GM12873 (cell line): ENCODE results near the gene SSNA1.

Experiments
- TF ChIP-seq, protein P1 (sequence below): IDR thresholded peaks from 2 replicates; pipeline ENCODE4 v1.5.1; 2012; ENCODE audit warnings: low read depth, mild to moderate bottlenecking, moderate library complexity, low read length, control low read depth; ENCODE audit not compliant: insufficient read depth; ENCODE audit errors: missing control alignments

SSNA1 gene

DNA sequence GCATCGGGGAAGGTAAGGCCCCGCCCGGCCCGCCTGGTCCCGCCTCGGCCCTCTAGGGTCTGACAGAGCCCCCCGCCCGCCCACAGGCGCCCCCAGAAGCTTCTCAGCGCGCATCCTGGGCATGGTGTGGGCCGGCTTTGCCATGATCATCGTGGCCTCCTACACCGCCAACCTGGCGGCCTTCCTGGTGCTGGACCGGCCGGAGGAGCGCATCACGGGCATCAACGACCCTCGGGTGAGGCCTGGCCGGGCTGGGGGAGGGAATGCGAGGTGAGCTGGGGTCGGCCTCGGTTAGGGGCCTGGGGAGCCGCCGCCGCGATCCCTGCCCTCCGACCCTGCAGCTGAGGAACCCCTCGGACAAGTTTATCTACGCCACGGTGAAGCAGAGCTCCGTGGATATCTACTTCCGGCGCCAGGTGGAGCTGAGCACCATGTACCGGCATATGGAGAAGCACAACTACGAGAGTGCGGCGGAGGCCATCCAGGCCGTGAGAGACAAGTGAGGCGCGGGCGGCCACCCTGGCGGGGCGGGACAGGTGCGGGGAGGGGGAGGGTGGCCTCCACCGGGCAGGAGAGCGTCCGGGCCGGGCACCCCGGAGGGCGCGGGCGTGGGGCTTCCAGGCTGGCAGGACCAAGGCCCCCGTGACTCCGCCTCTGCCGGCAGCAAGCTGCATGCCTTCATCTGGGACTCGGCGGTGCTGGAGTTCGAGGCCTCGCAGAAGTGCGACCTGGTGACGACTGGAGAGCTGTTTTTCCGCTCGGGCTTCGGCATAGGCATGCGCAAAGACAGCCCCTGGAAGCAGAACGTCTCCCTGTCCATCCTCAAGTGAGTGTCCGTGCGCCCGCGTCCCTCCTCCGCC is 25.7 kb upstream of the SSNA1 start:
- TF ChIP-seq, protein P1, sequence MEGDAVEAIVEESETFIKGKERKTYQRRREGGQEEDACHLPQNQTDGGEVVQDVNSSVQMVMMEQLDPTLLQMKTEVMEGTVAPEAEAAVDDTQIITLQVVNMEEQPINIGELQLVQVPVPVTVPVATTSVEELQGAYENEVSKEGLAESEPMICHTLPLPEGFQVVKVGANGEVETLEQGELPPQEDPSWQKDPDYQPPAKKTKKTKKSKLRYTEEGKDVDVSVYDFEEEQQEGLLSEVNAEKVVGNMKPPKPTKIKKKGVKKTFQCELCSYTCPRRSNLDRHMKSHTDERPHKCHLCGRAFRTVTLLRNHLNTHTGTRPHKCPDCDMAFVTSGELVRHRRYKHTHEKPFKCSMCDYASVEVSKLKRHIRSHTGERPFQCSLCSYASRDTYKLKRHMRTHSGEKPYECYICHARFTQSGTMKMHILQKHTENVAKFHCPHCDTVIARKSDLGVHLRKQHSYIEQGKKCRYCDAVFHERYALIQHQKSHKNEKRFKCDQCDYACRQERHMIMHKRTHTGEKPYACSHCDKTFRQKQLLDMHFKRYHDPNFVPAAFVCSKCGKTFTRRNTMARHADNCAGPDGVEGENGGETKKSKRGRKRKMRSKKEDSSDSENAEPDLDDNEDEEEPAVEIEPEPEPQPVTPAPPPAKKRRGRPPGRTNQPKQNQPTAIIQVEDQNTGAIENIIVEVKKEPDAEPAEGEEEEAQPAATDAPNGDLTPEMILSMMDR, result no peak

DNA sequence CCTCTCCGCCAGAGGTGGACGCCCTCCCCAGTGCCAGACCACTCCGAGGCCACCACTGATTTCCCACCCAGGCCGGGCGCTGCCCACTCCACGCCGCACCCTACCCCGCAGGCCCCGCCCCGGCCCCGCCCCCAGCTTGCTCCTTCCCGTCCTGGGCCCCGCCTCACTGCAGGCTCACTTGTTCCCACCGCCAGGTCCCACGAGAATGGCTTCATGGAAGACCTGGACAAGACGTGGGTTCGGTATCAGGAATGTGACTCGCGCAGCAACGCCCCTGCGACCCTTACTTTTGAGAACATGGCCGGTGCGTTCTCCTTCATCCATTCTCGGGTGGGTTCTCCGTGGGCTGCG is 25.1 kb upstream of the SSNA1 start:
- TF ChIP-seq, protein P1, result no peak

DNA sequence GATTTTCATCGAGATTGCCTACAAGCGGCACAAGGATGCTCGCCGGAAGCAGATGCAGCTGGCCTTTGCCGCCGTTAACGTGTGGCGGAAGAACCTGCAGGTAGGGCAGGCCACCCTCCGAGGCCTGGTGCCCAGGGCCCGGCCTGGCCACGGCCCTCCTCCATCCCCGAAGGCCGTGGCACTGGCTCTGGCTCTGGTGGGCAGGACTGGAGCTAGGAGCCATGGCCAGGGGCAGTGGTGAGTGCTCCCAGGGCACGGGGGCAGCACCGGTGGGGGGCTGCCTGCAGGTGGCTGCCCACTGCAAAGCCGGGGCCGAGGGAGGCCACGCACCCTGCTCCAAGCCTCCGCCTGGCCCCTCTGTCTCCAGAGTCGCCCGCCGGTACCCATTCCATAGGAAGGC is 24.7 kb upstream of the SSNA1 start:
- TF ChIP-seq, protein P1, result no peak

DNA sequence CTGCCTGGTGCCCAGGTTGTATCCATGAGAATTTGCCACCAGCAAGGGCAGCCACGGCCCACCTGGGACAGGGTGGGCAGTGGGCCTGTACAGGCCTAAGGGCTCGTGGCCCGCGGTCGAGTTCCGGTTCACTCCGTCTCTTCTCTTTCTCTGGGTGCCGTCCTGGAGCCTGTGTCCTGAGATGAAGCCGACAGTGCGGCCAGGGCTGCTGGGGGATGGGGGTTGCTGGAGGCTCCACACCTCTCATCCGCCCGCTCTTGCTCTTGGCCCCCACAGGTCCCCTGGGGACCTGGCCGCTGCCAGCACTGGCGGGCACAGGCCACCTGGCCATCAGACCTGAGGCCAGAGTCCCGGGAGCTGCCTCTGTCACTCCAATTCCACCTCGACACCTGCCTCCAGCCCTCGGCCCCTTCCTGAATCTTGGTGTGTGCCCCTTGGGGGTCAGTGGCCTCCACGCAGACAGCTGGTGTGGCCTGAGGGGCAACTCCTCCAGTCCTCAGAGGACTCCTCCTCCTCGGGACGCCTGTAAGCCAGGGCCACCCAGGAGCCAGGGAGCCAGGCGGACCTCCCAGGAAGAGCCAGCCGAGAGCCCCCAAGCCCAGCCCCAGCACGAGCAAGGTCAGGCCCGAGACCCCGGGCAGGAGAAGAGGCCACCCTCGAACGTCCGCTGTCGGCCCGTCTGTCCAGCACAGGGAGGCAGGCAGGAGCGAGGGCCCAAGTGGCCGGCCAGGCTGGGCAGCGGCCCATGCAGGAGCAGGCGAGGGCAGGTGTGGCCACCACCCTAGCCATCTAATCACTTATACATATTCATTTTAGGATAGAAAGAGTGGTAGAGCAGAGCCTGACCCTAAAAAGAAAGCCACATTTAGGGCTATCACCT is 23.9 kb upstream of the SSNA1 start:
- TF ChIP-seq, protein P1, result no peak

DNA sequence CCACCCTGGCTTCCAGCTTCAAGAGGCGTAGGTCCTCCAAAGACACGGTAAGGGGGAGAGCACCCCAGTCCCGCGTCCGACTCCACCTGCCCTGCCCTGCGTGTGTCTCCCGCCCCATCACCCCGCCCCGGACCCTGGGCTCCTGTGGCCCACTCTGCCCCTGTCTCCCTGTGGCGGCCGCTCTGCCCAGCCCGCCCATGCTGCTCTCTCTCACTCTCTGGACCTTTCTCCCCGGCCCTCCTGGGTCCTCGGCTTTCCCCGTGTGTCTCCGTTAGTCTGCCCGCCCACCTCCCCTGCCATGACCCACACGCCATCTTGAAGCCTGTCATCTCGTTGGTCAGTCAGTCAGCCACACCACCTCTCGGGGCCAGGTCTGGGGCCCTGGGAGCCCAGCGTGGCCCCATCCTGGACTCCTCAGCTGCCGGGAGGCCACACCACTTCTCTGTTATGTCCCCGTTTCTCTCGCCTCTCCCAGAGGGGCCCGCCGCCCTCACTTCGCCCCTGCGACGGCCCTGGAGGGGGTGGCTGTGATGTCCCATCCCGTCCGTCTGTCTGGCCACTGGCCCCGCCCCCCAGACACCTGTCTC is 23.1 kb upstream of the SSNA1 start:
- TF ChIP-seq, protein P1, result no peak

DNA sequence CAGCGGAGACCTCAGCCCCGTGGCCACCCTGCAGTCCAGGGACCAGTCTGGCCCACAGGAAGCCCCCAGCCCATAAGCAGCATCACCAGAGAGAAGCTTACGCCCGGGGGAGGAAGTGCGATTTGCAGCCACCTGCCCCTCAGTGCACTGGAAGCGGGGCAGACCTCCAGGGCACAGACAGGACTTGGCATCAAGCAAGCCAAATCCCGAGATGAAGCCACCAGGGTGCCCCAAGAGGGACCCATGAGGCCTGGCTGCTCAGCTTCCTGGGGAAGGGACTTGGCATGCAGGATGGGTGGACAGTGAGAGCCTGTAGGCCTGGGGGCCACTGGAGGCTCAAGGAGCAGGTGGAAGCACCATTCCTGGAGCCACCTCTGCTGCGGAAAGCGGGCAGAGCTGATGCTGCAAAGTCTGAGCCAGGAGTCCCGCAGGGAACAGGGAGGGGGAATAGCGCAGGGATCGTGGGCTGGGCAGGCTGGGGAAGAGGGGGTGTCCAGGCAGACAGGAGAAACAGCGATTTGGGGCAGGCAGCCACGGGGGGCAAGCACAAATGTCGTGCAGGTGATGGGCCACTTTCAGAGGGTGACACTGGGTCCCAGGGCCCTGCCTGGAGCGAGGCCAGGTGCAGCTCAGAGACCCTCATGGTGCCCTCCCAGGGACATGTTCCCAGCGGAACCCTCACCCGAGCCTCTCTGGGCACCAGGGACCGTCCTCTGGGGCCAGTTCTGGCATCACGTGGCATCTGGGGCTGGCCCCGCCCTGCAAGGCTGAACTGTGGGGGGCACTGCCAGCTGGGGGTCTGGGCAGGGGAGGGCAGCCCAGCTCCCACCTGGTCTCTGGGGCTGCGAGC is 21.9 kb upstream of the SSNA1 start:
- TF ChIP-seq, protein P1, result no peak
